Activated CD4-positive, alpha-beta memory T cell treated with anti-CD3 and anti-CD28 coated beads, Interleukin-2, amount 10 ng/mL, durations not matched to agents 7 days and 5 days (primary cell): ENCODE data around the gene TMEM229A. TPM values are rescaled to one million over a fixed set of nuclear protein-coding genes. Genes with fewer than 3 reads are reported as not detected.
"Not testable (repeated sequence)": the region's sequence is repeated elsewhere in the genome, so short reads cannot be mapped to it uniquely, and the experiment has no call there.

Experiments used
- CTCF ChIA-PET: fragments of 350-600 bp; sonication (Branson Sonifier 250); formaldehyde crosslinking; loops from one replicate; lab custom pipeline; 2021; ENCODE audit warnings: antibody characterized with exemption, inconsistent platforms; lab: Charles Lee
- POLR2A ChIA-PET: fragments of 350-600 bp; sonication (Branson Sonifier 250); formaldehyde crosslinking; loops from one replicate; lab custom pipeline; 2021; ENCODE audit warnings: antibody characterized with exemption; lab: Charles Lee
- DNase-seq: peaks from one replicate; pipeline ENCODE4 v3.0.0-alpha.2; 2020
- H3K27ac Mint-ChIP-seq: one replicate; pipeline ENCODE4 v1.8.0; 2021; ENCODE audit warnings: mild to moderate bottlenecking, mixed read lengths
- H3K27me3 Mint-ChIP-seq: one replicate; pipeline ENCODE4 v1.8.0; 2021; ENCODE audit warnings: mixed read lengths
- H3K36me3 Mint-ChIP-seq: one replicate; pipeline ENCODE4 v1.8.0; 2021; ENCODE audit warnings: low read depth, mixed read lengths
- H3K4me1 Mint-ChIP-seq: one replicate; pipeline ENCODE4 v1.8.0; 2021; ENCODE audit warnings: mixed read lengths
- H3K4me3 Mint-ChIP-seq: one replicate; pipeline ENCODE4 v1.8.0; 2021; ENCODE audit warnings: mild to moderate bottlenecking, mixed read lengths
- H3K9me3 Mint-ChIP-seq: one replicate; pipeline ENCODE4 v1.8.0; 2021; ENCODE audit warnings: mixed read lengths
- total RNA-seq, 2 experiments: library from RNA; stranded (reverse); gene quantifications; one replicate each; pipeline ENCODE4 v1.2.3, GENCODE V29; 2021

Gene TMEM229A
- total RNA-seq, 2 experiments from 2014 or later = not detected

GRCh38 chr7:124051681-124052377, 19.0 kb upstream of the TMEM229A start:
- no peaks in the 10 kb centered on the region for H3K4me1 Mint-ChIP-seq
- no peak overlapping the region for H3K27ac Mint-ChIP-seq

DNA sequence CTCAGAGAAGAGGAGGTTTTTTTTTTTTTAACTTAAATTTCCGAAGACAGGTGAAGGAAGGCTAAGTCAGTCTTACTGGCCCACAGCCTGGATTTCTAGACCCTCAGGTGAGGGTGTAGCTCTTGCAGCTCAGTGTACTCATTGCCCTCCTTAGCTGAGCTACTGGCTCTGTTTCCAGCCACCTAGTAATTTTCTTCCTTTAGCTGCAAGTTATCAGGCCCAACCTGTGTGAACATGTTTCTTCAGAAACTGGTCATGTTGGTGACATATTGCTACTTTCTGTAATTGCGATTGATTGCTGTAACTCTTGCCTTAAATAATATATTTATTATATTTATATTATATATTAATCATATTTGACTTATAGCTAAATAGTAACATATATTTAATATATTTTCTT, 10.0 kb upstream of the TMEM229A start:
- no peak overlapping the region for H3K27ac Mint-ChIP-seq
- no peaks in the 10 kb centered on the region for H3K9me3 Mint-ChIP-seq
- ChIA-PET POLR2A (no interaction called here), CTCF (no interaction called here)
- DNase-seq = no peak
- no peaks in the 10 kb centered on the region for H3K36me3 Mint-ChIP-seq
- H3K4me3 Mint-ChIP-seq = no peak overlapping the region
- H3K27me3 Mint-ChIP-seq = no peaks in the 10 kb centered on the region
- no peaks in the 10 kb centered on the region for H3K4me1 Mint-ChIP-seq

More at GRCh38 chr7:124051681-124052377, 19.0 kb upstream of the TMEM229A start:
- H3K27me3 Mint-ChIP-seq = no peaks in the 10 kb centered on the region
- ChIA-PET CTCF (no interaction called here), POLR2A (no interaction called here)
- no peaks in the 10 kb centered on the region for H3K9me3 Mint-ChIP-seq
- H3K4me3 Mint-ChIP-seq = no peak overlapping the region
- no peaks in the 10 kb centered on the region for H3K36me3 Mint-ChIP-seq
- DNase-seq = no peak

- CTCF ChIA-PET = no interaction called here
Measured at GRCh38 chr7:124041439-124041838, 8.6 kb upstream of the TMEM229A start.

DNA sequence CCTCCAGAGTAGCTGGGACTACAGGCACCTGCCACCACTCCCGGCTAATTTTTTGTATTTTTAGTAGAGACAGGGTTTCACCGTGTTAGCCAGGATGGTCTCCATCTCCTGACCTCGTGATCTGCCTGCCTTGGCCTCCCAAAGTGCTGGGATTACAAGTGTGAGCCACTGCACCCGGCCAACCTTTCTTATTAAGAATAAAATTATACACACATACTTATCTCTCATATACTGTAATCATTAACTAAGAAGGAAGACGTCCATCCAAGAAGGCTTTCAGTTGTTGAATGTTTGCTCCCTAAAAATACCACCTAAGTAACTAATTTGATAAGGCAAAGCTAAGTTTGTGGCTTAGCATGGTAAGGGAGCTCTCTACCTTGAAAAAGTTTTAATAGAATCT, 5.0 kb upstream of the TMEM229A start:
- CTCF ChIA-PET, DNase-seq, POLR2A ChIA-PET, H3K36me3 Mint-ChIP-seq, H3K9me3 Mint-ChIP-seq, H3K27ac Mint-ChIP-seq, H3K4me1 Mint-ChIP-seq, H3K4me3 Mint-ChIP-seq: not testable (repeated sequence)
- H3K27me3 Mint-ChIP-seq = peaks cover 23% of the 10 kb centered on the region

More at GRCh38 chr7:124041439-124041838, 8.6 kb upstream of the TMEM229A start:
- no peak for DNase-seq
- Mint-ChIP-seq H3K4me1 (no peaks in the 10 kb centered on the region), H3K27me3 (no peaks in the 10 kb centered on the region), H3K36me3 (no peaks in the 10 kb centered on the region), H3K27ac (no peak overlapping the region), H3K9me3 (no peaks in the 10 kb centered on the region), H3K4me3 (no peak overlapping the region)
- POLR2A ChIA-PET = no interaction called here

- Mint-ChIP-seq H3K27ac (no peak overlapping the region), H3K4me3 (no peak overlapping the region), H3K36me3 (no peaks in the 10 kb centered on the region), H3K27me3 (peaks cover 40% of the 10 kb centered on the region), H3K4me1 (peaks cover 2% of the 10 kb centered on the region), H3K9me3 (no peaks in the 10 kb centered on the region)
- ChIA-PET POLR2A (no interaction called here), CTCF (no interaction called here)
- DNase-seq = no peak
Measured at GRCh38 chr7:124035706-124036105, 2.8 kb upstream of the TMEM229A start.

GRCh38 chr7:124034754-124035100, 1.9 kb upstream of the TMEM229A start:
- ChIA-PET POLR2A (no interaction called here), CTCF (no interaction called here)
- H3K4me1 Mint-ChIP-seq = peaks cover 2% of the 10 kb centered on the region
- H3K36me3 Mint-ChIP-seq = no peaks in the 10 kb centered on the region
- no peaks in the 10 kb centered on the region for H3K9me3 Mint-ChIP-seq
- H3K27me3 Mint-ChIP-seq = peaks cover 42% of the 10 kb centered on the region
- no peak overlapping the region for H3K4me3 Mint-ChIP-seq
- H3K27ac Mint-ChIP-seq = no peak overlapping the region
- no peak for DNase-seq

GRCh38 chr7:124033807-124034753, 1.2 kb upstream of the TMEM229A start:
- Mint-ChIP-seq H3K27me3 (peaks cover 42% of the 10 kb centered on the region), H3K36me3 (no peaks in the 10 kb centered on the region)
- POLR2A ChIA-PET = no interaction called here

DNA sequence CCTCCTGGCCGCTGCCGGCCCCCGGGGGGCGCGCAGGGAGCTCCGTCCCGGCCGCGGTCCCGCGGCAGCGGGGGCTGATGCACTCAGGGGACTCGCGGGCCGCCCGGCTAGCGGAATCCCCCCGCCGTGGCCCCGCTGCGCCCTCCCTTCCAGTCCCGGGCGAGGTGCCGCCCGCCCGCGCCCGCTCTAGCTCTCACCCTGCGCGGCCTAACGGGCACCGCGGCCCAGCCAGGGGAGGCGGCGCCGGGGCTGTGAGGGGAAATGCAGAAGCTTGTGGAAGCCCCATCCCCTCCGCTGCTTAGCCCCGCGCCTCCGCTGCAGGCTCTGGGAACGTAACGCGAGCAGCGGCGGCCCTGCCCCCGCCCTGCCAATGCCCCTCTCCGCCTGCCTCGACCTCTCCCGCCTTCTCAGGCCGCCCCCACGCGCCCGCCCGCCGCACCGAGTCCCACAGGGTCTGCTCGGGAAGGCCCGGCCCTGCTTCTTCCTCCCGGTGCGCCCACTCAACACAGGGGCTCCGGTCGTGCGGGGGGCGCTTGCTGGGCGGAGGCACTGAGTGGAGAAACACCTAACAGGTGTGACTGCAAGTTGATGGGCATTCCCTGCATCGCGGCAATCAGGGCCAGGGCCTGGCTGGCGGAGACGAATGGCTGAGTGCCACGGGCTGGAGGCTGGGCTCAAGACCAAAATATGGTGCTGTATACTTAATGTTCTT, 384 bp upstream of the TMEM229A start:
- H3K27me3 Mint-ChIP-seq = peaks cover 42% of the 10 kb centered on the region
- H3K9me3 Mint-ChIP-seq = no peaks in the 10 kb centered on the region
- H3K4me1 Mint-ChIP-seq = peaks cover 2% of the 10 kb centered on the region
- POLR2A ChIA-PET = no interaction called here
- H3K4me3 Mint-ChIP-seq = no peak overlapping the region
- no peaks in the 10 kb centered on the region for H3K36me3 Mint-ChIP-seq
- H3K27ac Mint-ChIP-seq = no peak overlapping the region
- DNase-seq = no peak
- CTCF ChIA-PET = no interaction called here

More at GRCh38 chr7:124033807-124034753, 1.2 kb upstream of the TMEM229A start:
- Mint-ChIP-seq H3K27ac (no peak overlapping the region), H3K9me3 (no peaks in the 10 kb centered on the region), H3K4me3 (no peak overlapping the region), H3K4me1 (peaks cover 2% of the 10 kb centered on the region)
- CTCF ChIA-PET = no interaction called here
- no peak for DNase-seq

GRCh38 chr7:124031919-124032318, 948 bp downstream of the TMEM229A start:
- ChIA-PET CTCF (no interaction called here), POLR2A (no interaction called here)
- H3K27ac Mint-ChIP-seq = no peak overlapping the region
- H3K27me3 Mint-ChIP-seq = peaks cover 42% of the 10 kb centered on the region
- no peak overlapping the region for H3K4me3 Mint-ChIP-seq
- H3K36me3 Mint-ChIP-seq = no peaks in the 10 kb centered on the region
- peaks cover 2% of the 10 kb centered on the region for H3K4me1 Mint-ChIP-seq
- H3K9me3 Mint-ChIP-seq = no peaks in the 10 kb centered on the region
- DNase-seq = no peak

DNA sequence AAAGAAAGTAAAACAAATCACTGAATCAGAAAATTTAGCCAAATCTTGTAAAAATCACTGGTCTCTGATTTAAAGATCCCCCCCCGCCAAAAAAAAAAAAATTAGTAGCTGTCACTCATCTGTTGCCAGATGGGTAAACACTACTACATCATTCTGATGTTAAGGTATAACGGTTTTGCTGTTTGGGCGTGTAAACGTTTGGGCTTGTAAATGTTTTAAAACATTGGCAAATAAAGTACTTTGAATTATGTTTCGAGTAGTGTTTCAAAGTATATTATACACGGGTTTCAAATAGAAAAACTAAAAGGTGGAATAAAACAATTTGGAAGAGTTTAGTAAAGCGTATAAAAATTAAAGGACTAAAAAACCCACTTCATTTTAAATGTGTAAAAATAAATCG, 1.5 kb downstream of the TMEM229A start:
- Mint-ChIP-seq H3K4me3 (no peak overlapping the region), H3K4me1 (peaks cover 2% of the 10 kb centered on the region), H3K36me3 (no peaks in the 10 kb centered on the region), H3K27me3 (peaks cover 42% of the 10 kb centered on the region), H3K27ac (no peak overlapping the region), H3K9me3 (no peaks in the 10 kb centered on the region)
- CTCF ChIA-PET = no interaction called here
- POLR2A ChIA-PET = no interaction called here
- DNase-seq = no peak

GRCh38 chr7:124030964-124031363, 1.9 kb downstream of the TMEM229A start:
- no peaks in the 10 kb centered on the region for H3K36me3 Mint-ChIP-seq
- H3K4me3 Mint-ChIP-seq = no peak overlapping the region
- peaks cover 2% of the 10 kb centered on the region for H3K4me1 Mint-ChIP-seq
- no peak for DNase-seq
- POLR2A ChIA-PET = no interaction called here
- H3K27ac Mint-ChIP-seq = no peak overlapping the region
- no peaks in the 10 kb centered on the region for H3K9me3 Mint-ChIP-seq
- CTCF ChIA-PET = no interaction called here
- peaks cover 39% of the 10 kb centered on the region for H3K27me3 Mint-ChIP-seq

- CTCF ChIA-PET = no interaction called here
- no peak for DNase-seq
- H3K36me3 Mint-ChIP-seq = no peaks in the 10 kb centered on the region
- H3K9me3 Mint-ChIP-seq = no peaks in the 10 kb centered on the region
- H3K27me3 Mint-ChIP-seq = peaks cover 32% of the 10 kb centered on the region
- no peak overlapping the region for H3K4me3 Mint-ChIP-seq
- no peak overlapping the region for H3K27ac Mint-ChIP-seq
- POLR2A ChIA-PET = no interaction called here
- peaks cover 2% of the 10 kb centered on the region for H3K4me1 Mint-ChIP-seq
Measured at GRCh38 chr7:124029396-124030188, 3.3 kb downstream of the TMEM229A start.
